ENCODE data around the gene KANSL3.

DNA sequence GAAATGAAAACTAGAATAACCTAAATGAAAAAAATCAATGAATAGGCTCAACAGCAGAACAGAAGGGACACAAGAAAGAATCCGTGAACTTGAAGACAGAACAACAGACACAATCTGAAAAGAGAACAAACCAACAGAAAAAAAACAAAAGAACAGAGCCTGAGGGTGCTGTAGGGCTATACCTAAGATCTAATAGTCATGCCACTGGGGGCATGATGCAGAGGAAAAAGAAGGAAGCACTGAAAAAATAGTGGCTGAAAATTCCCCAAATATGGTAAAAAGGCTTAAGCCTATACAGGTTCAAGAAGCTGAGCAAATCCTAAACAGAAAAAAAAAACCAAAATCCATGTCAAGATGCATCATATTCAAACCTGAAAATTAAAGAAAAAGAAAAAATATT, 50.3 kb downstream of the KANSL3 start:
- TF ChIP-seq YY1 (IDR thresholded peaks at IDR 0.05; ENCODE audit: low read depth) (no peak), CREB1 (IDR thresholded peaks at IDR 0.05; ENCODE audit: low read depth) (no peak), EP300 (IDR thresholded peaks at IDR 0.05; ENCODE audit: borderline replicate concordance) (no peak), TAF1 (IDR thresholded peaks at IDR 0.05; ENCODE audit: low read depth) (no peak)
- TF ChIP-seq, protein P1, sequence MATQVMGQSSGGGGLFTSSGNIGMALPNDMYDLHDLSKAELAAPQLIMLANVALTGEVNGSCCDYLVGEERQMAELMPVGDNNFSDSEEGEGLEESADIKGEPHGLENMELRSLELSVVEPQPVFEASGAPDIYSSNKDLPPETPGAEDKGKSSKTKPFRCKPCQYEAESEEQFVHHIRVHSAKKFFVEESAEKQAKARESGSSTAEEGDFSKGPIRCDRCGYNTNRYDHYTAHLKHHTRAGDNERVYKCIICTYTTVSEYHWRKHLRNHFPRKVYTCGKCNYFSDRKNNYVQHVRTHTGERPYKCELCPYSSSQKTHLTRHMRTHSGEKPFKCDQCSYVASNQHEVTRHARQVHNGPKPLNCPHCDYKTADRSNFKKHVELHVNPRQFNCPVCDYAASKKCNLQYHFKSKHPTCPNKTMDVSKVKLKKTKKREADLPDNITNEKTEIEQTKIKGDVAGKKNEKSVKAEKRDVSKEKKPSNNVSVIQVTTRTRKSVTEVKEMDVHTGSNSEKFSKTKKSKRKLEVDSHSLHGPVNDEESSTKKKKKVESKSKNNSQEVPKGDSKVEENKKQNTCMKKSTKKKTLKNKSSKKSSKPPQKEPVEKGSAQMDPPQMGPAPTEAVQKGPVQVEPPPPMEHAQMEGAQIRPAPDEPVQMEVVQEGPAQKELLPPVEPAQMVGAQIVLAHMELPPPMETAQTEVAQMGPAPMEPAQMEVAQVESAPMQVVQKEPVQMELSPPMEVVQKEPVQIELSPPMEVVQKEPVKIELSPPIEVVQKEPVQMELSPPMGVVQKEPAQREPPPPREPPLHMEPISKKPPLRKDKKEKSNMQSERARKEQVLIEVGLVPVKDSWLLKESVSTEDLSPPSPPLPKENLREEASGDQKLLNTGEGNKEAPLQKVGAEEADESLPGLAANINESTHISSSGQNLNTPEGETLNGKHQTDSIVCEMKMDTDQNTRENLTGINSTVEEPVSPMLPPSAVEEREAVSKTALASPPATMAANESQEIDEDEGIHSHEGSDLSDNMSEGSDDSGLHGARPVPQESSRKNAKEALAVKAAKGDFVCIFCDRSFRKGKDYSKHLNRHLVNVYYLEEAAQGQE (IDR thresholded peaks at IDR 0.05; ENCODE audit: low read depth): no peak
- TF ChIP-seq, protein P2, sequence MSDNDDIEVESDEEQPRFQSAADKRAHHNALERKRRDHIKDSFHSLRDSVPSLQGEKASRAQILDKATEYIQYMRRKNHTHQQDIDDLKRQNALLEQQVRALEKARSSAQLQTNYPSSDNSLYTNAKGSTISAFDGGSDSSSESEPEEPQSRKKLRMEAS (IDR thresholded peaks at IDR 0.05): no peak
